ENCODE results near the gene THSD7A. TPM values are rescaled to one million over a fixed set of nuclear protein-coding genes. Genes with fewer than 3 reads are reported as not detected.

The THSD7A gene
- total RNA-seq, 1 donor from 2014 or later: 3.5 TPM

DNA sequence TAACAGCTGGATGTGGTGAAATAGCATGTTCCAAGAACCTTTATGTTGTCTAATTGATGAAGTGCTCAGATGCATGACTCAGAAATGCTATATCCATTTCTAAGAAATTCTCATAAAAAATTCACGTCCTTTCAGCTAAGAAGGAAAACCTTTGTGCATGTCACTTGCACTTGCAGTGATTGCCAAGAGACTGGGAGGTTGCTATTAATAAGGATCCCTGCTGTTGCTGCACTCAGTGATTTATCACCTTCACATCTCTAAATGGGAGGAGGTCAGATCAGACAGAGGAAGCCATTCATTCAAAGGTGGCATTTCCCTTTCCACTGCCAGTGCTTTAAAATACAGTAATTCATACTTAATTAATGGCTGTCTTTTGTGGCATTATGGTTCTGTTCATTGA, 89.5 kb downstream of the THSD7A start:
- no peaks in the 10 kb centered on the region for H3K36me3 ChIP-seq (ENCODE audit: insufficient read depth, low read length)
- TF ChIP-seq, protein P1, sequence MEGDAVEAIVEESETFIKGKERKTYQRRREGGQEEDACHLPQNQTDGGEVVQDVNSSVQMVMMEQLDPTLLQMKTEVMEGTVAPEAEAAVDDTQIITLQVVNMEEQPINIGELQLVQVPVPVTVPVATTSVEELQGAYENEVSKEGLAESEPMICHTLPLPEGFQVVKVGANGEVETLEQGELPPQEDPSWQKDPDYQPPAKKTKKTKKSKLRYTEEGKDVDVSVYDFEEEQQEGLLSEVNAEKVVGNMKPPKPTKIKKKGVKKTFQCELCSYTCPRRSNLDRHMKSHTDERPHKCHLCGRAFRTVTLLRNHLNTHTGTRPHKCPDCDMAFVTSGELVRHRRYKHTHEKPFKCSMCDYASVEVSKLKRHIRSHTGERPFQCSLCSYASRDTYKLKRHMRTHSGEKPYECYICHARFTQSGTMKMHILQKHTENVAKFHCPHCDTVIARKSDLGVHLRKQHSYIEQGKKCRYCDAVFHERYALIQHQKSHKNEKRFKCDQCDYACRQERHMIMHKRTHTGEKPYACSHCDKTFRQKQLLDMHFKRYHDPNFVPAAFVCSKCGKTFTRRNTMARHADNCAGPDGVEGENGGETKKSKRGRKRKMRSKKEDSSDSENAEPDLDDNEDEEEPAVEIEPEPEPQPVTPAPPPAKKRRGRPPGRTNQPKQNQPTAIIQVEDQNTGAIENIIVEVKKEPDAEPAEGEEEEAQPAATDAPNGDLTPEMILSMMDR (IDR thresholded peaks at IDR 0.05; ENCODE audit: insufficient read depth, low read depth, low read length): no peak
- TF ChIP-seq EZH2 (IDR thresholded peaks at IDR 0.05; ENCODE audit: insufficient read depth, low read length): no peak
- peak; percentile 83 for DNase-seq (ENCODE audit: low read depth)
- H3K4me3 Mint-ChIP-seq (ENCODE audit: unreplicated experiment): no peak overlapping the region
- no peaks in the 10 kb centered on the region for H3K36me3 Mint-ChIP-seq (ENCODE audit: low read depth, unreplicated experiment)
- no peak overlapping the region for H3K27ac Mint-ChIP-seq (ENCODE audit: unreplicated experiment)
- H2AFZ ChIP-seq (ENCODE audit: low read depth, low read length): no peak overlapping the region
- no peaks in the 10 kb centered on the region for H3K4me1 ChIP-seq (ENCODE audit: insufficient read depth, low read length)
- no peaks in the 10 kb centered on the region for H3K4me1 Mint-ChIP-seq (ENCODE audit: low read depth, unreplicated experiment)
- no peak overlapping the region for H3K27ac ChIP-seq (ENCODE audit: low read depth, low read length)
- no peak overlapping the region for H3K4me3 ChIP-seq (ENCODE audit: insufficient read depth, low read depth, low read length)
- no peaks in the 10 kb centered on the region for H3K9me3 Mint-ChIP-seq (ENCODE audit: unreplicated experiment)
- H3K27me3 Mint-ChIP-seq (ENCODE audit: low read depth, unreplicated experiment): no peaks in the 10 kb centered on the region
- no peaks in the 10 kb centered on the region for H3K79me2 ChIP-seq (ENCODE audit: insufficient read depth, low read length)
- H3K9ac ChIP-seq (ENCODE audit: low read length): no peak overlapping the region
- no peaks in the 10 kb centered on the region for H3K27me3 ChIP-seq (ENCODE audit: insufficient read depth, low read length)
- no peak overlapping the region for H3K4me2 ChIP-seq (ENCODE audit: low read length)
- no peaks in the 10 kb centered on the region for H3K9me3 ChIP-seq (ENCODE audit: insufficient read depth, low read depth, low read length)
- H4K20me1 ChIP-seq (ENCODE audit: insufficient read depth, low read length): no peaks in the 10 kb centered on the region
- no peak for FAIRE-seq

GRCh38 chr7:11737723-11738122, 94.3 kb downstream of the THSD7A start:
- no peaks in the 10 kb centered on the region for H4K20me1 ChIP-seq (ENCODE audit: insufficient read depth, low read length)
- no peaks in the 10 kb centered on the region for H3K9me3 Mint-ChIP-seq (ENCODE audit: unreplicated experiment)
- no peaks in the 10 kb centered on the region for H3K27me3 Mint-ChIP-seq (ENCODE audit: low read depth, unreplicated experiment)
- no peaks in the 10 kb centered on the region for H3K4me1 Mint-ChIP-seq (ENCODE audit: low read depth, unreplicated experiment)
- no peak overlapping the region for H3K27ac ChIP-seq (ENCODE audit: low read depth, low read length)
- no peaks in the 10 kb centered on the region for H3K36me3 Mint-ChIP-seq (ENCODE audit: low read depth, unreplicated experiment)
- DNase-seq (ENCODE audit: low read depth) (no peak), FAIRE-seq (no peak)
- no peak overlapping the region for H3K4me2 ChIP-seq (ENCODE audit: low read length)
- no peaks in the 10 kb centered on the region for H3K36me3 ChIP-seq (ENCODE audit: insufficient read depth, low read length)
- H2AFZ ChIP-seq (ENCODE audit: low read depth, low read length): no peak overlapping the region
- H3K4me3 ChIP-seq (ENCODE audit: insufficient read depth, low read depth, low read length): no peak overlapping the region
- H3K9ac ChIP-seq (ENCODE audit: low read length): no peak overlapping the region
- no peak overlapping the region for H3K4me3 Mint-ChIP-seq (ENCODE audit: unreplicated experiment)
- H3K9me3 ChIP-seq (ENCODE audit: insufficient read depth, low read depth, low read length): no peaks in the 10 kb centered on the region
- no peaks in the 10 kb centered on the region for H3K79me2 ChIP-seq (ENCODE audit: insufficient read depth, low read length)
- H3K27ac Mint-ChIP-seq (ENCODE audit: unreplicated experiment): no peak overlapping the region
- no peak for TF ChIP-seq EZH2 (IDR thresholded peaks at IDR 0.05; ENCODE audit: insufficient read depth, low read length)
- TF ChIP-seq, protein P1 (IDR thresholded peaks at IDR 0.05; ENCODE audit: insufficient read depth, low read depth, low read length): no peak
- H3K27me3 ChIP-seq (ENCODE audit: insufficient read depth, low read length): no peaks in the 10 kb centered on the region
- no peaks in the 10 kb centered on the region for H3K4me1 ChIP-seq (ENCODE audit: insufficient read depth, low read length)

DNA sequence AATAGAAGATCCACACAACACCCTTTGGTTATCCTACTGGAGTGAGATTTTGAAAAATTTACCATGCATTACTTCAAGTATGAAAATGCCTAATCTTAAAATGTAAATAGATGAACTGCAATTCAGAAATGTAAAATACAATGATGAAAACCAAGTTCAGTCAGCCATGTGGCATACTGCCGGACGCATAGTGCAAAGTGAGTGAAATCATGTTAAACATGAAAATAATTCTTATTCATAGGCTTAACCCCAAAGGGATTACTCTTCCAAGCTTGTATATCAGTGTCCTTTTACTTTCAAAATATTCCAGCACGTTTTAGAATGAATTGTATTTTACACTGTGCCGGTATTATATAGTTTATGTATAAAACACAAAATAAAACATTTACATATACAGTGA, 99.8 kb downstream of the THSD7A start:
- no peak for DNase-seq (ENCODE audit: low read depth)

More for the DNA sequence above, 99.8 kb downstream of the THSD7A start:
- no peaks in the 10 kb centered on the region for H3K9me3 Mint-ChIP-seq (ENCODE audit: unreplicated experiment)
- Histone ChIP-seq H3K27me3 (ENCODE audit: insufficient read depth, low read length) (no peaks in the 10 kb centered on the region), H3K79me2 (ENCODE audit: insufficient read depth, low read length) (no peaks in the 10 kb centered on the region), H3K9me3 (ENCODE audit: insufficient read depth, low read depth, low read length) (no peaks in the 10 kb centered on the region), H3K4me3 (ENCODE audit: insufficient read depth, low read depth, low read length) (no peak overlapping the region), H3K36me3 (ENCODE audit: insufficient read depth, low read length) (no peaks in the 10 kb centered on the region), H3K4me2 (ENCODE audit: low read length) (no peak overlapping the region), H3K9ac (ENCODE audit: low read length) (no peak overlapping the region), H4K20me1 (ENCODE audit: insufficient read depth, low read length) (no peaks in the 10 kb centered on the region), H3K27ac (ENCODE audit: low read depth, low read length) (no peak overlapping the region), H2AFZ (ENCODE audit: low read depth, low read length) (no peak overlapping the region), H3K4me1 (ENCODE audit: insufficient read depth, low read length) (no peaks in the 10 kb centered on the region)
- H3K36me3 Mint-ChIP-seq (ENCODE audit: low read depth, unreplicated experiment): no peaks in the 10 kb centered on the region
- no peak for TF ChIP-seq EZH2 (IDR thresholded peaks at IDR 0.05; ENCODE audit: insufficient read depth, low read length)
- TF ChIP-seq, protein P1 (IDR thresholded peaks at IDR 0.05; ENCODE audit: insufficient read depth, low read depth, low read length): no peak
- FAIRE-seq: no peak
- no peaks in the 10 kb centered on the region for H3K4me1 Mint-ChIP-seq (ENCODE audit: low read depth, unreplicated experiment)
- no peaks in the 10 kb centered on the region for H3K27me3 Mint-ChIP-seq (ENCODE audit: low read depth, unreplicated experiment)
- H3K27ac Mint-ChIP-seq (ENCODE audit: unreplicated experiment): no peak overlapping the region
- no peak overlapping the region for H3K4me3 Mint-ChIP-seq (ENCODE audit: unreplicated experiment)
